NCI-H1105 treated with DMSO at 0.1 percent for 48 hours (cell line): ENCODE results near the gene WDR4.
"Not testable (repeated sequence)": the region's sequence is repeated elsewhere in the genome, so short reads cannot be mapped to it uniquely, and the experiment has no call there.

Experiments used
- DNase-seq: peaks from one replicate; lab custom pipeline; 2025; lab: John Stamatoyannopoulos, UW

Gene WDR4, protein sequence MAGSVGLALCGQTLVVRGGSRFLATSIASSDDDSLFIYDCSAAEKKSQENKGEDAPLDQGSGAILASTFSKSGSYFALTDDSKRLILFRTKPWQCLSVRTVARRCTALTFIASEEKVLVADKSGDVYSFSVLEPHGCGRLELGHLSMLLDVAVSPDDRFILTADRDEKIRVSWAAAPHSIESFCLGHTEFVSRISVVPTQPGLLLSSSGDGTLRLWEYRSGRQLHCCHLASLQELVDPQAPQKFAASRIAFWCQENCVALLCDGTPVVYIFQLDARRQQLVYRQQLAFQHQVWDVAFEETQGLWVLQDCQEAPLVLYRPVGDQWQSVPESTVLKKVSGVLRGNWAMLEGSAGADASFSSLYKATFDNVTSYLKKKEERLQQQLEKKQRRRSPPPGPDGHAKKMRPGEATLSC

DNA sequence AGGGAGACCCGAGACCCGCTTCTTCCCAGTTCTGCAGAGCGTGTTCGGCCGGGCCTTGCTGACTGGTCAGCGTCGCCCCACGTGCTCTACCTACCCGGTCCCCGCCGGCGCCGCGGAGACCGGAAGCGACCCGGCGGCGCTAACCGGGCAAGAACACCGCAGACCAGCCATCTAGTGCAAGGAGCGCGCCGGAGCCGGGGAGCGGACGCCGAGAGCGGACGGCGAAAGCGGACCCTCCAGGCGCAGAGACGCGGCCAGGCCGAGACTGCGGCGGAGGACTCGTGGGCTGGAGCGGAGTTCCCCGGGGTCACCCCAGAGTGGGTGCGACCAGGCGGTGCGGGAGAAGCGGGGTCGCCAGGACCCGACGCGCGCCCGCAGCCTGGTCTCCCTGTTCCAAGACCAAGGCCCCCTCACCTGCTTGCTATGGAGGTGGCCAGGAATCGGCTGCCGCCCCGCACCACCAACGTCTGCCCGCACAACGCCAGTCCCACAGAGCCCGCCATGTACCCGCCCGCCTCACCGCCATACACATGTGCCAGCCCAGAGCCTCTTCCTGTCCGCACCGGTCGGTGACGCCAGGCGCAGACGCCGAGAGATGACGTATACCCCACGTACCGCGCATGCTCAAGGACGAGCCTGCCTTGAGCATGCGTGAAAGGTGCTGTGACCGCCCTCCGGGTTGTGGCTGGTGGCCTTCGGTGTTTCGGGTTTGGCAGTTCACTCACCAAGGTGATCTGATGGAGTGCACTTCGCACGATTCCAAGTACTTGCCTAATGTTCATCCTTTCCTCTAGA, at the start of gene WDR4:
WDR4 (minus strand) TSS at position 547 of the 795 bp plus-strand sequence; CDS start at position 503, 44 bp downstream.
- DNase-seq: peak; percentile 94

DNA sequence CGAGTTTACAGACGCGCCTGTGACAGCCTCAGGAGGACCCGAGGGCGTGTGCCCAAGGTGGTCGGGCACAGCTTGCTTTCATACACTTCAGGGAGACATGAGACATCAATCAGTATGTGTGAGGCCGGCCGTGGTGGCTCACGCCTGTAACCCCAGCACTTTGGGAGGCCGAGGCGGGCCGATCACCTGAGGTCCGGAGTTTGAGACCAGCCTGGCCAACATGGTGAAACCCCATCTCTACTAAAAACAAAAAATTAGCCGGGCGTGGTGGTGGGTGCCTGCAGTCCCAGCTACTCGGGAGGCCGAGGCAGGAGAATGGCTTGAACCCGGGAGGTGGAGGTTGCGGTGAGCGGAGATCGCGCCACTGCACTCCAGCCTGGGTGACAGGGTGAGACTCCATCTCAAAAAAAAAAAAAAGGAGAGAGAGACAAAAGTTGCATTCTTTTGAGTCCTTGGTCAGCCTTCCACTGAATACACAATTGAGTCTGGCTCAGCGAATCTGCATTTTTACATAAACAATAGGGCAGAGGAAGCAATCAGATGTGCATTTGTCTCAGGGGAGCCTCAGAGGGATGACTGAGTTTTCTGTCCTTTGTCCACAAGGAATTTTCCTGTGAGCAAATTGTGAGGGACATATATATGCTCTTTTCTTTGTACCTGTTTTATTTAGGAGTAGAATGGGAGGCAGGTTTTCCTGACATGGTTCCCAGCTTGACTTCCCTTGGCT, 48.3 kb upstream of the WDR4 start:
- DNase-seq: not testable (repeated sequence)

DNA sequence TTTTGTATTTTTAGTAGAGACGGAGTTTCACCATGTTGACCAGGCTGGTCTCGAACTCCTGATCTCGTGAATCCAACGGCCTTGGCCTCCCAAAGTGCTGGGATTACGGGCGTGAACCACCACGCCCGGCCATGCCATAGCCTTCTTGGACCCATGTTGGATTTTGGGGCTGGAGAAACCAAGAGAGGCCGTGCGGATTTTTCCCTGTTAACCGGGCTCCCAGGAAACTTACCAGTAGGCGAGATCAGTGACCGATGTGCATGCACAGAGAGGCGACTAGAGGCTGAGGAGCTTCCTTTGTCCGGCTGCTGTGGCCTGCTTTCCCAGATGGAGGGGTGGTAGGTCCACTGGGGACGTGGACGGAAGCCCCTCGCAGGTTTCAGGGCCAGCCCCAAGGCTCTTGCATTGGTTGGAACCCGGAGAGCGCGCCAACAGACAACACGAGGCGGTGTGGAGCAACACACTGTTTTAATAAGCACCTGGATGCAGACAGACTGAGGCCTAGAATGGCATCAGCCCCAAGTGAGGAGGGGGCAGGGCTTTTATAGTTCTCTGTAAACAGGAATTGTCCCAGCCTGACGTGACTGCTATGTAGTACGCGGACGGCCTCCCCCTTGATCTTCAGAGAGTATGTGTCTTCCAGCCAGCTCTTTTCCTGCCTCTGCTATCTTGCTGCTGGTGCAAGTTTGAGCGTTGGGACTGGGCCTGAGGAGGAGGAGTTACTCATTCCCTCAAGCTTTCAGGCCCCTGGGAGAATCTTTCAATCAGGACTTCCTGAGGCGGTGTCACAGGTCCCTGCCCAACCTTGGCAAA, 46.0 kb upstream of the WDR4 start, which contains the start of gene ERVH48-1:
ERVH48-1 (minus strand) TSS at position 517 of the 813 bp plus-strand sequence. CDS start 6,624 bp downstream, outside the sequence.
- DNase-seq: no peak

DNA sequence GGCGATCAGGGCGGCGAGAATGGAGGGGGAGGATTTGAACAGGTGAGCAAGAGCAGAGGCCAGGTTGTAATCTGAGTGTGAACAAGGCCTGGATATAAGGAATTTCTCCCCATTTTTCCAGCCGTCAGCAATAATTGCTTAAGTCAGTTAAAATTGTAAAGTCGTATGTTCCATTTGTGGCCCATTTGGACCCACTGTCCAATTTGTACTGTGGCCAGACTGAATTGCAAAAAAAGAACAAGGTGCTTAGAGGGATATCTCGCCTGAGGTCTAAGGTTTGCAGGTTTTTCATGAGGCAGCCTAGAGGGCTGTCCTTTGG, 45.1 kb upstream of the WDR4 start:
- DNase-seq: no peak

DNA sequence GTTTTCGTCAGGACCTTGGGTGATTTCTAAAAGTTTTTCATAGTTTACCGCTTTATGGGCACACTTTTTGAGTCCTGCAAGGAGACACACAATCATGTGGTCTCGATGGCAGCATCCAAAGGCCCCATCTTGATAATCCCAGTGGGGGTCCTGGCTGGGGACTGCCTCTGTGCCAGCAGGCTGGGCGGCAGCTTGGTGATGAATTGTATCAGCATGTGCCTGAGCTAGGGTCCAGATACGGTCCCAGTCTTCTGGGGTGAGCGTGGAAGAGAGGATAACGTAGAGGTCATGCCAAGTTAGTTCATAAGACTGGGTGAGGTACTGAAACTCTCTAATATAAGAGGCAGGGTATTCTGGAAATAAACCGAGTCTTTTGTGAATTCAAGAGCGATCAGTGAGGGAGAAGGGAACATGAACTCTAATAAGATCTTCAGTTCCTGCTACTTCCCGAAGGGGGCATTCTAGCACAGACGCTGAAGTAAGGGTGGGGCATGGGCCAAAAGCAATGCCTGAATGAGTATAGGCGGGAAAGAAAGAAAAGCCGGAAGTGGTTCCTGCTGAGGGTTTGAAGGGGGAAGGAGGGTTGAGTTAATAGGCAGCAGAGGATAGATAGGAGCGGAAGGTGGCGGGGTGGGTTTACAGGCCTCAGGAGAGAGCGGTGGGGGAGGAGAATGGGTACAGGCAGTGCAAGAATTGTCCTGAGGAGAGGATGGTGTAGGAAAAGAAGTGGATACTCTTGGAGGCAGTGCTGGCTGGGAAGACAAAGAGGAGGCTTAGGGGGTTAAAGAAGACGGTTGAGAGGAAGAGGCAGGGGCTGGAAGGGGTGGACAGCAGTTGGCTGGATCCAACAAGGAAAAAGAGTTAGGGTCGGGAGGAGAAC, 44.5 kb upstream of the WDR4 start:
- peak; percentile 85 for DNase-seq

DNA sequence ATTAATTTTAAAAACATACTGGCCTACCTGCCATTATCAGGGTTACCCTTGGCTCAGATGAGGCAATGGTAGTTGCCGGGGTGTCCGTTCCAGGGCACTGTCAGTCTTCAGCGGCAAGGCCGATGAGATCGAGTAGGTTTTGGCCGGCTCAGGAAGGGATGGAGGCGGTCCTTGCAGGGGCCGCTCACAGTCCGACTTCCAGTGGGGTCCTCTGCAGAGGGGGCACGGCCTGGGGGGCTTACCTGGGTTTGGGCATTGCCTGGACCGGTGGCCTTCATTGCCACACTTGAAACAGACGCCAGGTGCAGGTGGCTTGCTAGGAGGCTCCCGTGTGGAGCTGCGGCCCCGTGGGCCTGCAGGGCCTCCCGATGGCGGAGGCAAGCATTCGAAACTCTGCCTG, 43.6 kb upstream of the WDR4 start:
- no peak for DNase-seq

DNA sequence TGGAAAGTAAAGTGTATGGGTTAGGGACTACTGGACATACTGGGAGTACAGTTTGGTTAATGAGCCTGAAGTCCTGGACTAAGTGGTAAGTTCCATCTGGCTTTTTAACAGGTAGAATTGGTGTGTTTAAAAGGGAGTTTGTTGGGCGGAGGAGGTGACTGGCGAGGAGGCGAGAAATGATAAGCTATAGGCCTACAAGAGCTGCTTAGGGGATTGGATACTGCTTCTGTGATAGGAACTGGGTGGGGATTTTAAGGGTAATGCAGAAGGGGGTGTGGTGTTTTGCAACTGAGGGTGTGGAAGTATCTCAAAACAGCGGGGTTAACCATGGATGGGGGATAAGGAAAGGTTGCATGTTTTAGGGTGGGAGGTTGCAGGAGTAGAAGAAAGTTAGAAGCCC, 42.6 kb upstream of the WDR4 start:
- no peak for DNase-seq

DNA sequence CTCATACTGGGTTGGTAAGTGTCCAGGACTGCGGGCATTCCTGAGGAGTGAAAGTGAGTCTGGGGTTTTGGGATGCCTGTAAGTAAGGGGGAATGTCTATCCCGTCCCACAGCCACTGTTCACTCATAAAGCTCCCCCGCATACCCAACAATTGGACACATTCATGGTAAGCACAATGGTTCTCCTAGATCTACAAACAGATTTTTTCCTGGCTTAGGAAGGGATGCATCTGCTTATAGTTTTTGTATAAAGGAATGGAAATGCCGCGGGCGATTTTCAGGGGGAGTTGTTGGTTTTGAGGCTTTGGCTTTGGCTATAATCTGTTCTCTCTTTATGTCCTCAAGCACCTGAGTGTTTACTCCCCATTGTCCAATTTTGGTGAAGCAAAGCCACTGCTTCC, 39.0 kb upstream of the WDR4 start:
- DNase-seq: no peak

DNA sequence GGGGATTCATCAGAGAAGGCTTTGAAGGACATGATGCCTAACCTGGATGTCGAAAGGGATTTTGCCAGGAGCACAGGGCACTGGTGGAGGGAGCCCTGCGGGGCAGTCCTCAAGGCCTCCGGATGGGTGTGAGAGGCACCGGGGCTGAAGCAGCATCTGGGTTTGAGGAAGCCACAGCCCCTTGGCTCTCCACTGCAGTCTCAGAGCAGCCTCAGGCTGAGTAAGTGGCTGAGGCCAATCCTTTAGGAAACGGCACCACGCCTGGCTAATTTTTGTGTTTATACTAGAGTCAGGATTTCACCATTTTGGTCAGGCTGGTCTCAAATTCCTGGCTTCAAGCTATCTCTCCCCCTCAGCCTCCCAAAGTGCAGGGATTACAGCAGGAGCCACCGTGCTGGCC, 34.1 kb upstream of the WDR4 start:
- DNase-seq: no peak

DNA sequence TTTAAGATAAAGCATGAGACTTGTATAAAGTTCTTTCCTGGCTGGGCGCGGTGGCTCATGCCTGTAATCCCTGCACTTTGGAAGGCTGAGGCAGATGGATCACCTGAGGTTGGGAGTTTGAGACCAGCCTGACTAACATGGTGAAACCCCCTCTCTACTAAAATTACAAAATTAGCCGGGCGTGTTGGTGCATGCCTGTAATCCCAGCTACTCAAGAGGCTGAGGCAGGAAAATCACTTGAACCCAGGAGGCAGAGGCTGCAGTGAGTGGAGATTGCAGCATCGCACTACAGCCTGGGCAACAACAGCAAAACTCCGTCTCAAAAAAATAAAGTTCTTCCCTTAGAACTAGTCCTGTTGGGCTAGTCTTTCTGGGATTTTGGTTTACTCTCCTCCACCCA, 32.6 kb upstream of the WDR4 start:
- not testable (repeated sequence) for DNase-seq

DNA sequence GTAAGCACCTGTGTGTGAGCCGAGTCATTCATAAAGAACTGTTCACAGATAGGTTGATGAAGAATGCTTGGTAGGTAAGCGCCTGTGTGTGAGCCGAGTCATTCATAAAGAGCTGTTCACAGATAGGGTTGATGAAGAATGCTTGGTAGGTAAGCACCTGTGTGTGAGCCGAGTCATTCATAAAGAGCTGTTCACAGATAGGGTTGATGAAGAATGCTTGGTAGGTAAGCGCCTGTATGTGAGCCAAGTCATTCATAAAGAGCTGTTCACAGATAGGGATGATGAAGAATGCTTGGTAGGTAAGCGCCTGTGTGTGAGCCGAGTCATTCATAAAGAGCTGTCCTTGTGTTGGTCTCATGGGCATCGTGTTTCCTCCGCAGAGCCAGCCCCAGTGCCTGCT, 29.1 kb upstream of the WDR4 start:
- DNase-seq: not testable (repeated sequence)

DNA sequence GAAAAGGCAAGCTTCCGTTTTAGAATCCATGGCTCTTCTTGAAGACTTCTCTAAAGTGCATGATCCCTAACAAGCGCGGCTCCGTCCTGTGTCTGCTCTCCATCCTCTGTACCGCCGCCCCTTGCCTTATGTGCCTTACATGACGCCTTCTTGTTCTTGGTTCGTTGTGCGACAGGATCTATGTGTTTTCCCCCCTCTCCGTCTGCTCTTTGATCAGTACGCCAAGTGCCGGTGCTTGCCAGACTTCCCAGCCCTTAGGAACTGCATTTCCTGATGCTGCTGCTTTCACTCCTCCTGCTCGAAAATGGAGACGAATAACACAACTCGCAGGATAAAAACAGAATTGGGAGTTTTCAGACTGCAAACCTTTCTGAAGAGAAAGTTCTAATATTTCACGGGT, 26.9 kb upstream of the WDR4 start:
- no peak for DNase-seq

DNA sequence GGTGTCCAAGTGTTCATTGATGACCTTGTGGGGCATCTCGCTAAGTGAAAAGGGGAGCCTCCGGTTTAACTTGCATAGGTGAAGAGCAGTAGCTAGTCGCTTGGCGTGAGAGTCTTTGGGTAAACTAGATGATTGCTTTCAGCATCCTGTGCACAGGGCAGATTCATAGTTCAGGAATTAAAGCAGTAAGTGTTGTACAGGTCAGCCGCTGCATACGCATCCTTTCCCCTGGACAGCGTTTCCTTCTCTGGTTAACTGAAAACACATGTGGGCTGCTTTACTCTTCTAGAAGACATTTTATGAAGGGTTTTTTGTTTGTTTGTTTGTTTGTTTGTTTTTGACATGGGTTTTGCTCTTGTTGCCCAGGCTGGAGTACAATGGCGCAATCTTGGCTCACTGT, 25.9 kb upstream of the WDR4 start:
- no peak for DNase-seq

DNA sequence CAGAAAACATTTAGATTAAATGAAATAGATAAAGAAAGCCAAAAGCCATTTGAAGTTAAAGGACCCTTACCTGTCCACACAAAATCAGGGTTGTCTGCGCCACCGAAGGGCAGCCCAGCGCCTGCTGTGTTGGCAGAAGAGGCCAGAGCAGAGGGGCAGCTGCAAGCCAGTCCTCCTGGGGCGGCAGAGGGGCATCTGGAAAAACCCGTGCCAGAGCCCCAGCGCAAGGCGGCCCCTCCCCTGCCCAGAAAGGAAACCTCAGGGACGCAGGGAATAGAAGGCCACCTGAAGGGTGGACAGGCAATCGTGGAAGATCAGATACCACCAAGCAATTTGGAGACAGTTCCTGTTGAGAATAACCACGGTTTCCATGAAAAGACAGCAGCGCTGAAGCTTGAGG, 24.5 kb upstream of the WDR4 start:
- no peak for DNase-seq

DNA sequence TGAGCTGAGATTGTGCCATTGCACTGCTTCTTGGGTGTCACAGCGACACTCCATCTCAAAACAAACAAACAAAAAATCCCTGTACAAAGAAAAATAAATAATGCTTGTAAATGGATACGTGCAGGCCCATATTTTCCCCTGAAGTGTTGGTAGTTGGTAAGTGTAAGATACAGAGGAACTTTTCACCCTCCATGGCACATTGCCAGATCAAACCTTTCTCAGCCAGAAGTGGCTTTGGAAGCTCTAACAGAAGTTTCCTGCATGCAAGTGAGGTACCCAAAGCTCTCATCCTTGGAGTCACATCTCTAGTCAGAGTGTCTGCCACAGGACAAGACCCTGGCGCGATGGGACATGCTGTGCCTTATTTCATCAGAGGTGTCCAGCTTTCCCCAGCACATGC, 21.1 kb upstream of the WDR4 start:
- no peak for DNase-seq

DNA sequence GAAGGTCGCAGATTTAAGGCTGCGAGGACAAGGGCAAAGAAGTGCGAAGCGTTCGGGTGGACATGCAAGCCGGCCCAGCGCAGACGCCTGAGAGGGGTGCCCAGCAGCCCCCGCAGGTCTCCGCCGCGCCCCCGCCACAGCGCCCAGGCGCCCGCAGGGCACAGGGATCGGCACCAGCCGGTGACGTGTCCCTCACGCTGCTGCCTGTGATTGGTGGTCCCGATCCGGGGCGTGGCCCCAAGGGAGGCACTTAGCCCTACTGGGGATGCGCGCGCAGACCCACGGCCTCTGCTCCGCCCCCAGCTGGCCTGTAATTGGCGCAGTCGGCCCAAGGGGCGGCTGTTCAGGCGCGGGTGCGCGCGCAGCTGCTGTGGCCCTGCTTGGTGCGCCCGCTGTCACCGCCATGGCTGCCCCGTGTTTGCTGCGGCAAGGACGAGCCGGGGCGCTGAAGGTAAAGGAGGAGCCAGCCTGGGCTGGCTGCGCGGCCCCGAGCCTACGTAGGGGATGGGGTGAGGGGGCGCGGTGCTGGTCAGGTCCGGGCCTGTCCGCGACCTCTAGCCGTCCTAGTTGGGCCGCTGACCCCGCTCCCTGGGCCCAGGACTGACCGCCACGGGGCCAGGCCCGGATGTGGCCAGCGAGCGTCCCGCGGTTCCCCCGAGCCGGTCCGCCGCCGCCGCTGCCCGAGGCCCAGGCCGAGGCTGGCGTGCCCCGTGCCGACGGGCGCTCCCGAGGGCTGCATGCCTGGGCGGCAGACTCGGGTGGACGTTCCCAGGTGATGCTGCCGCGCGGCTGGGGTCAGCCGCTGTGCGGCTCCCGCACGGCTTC, 13.8 kb upstream of the WDR4 start, which contains the start of gene NDUFV3:
NDUFV3 (plus strand) TSS at position 379 of the 825 bp plus-strand sequence; CDS start at position 404, 25 bp downstream.
- DNase-seq: peak; percentile 99

DNA sequence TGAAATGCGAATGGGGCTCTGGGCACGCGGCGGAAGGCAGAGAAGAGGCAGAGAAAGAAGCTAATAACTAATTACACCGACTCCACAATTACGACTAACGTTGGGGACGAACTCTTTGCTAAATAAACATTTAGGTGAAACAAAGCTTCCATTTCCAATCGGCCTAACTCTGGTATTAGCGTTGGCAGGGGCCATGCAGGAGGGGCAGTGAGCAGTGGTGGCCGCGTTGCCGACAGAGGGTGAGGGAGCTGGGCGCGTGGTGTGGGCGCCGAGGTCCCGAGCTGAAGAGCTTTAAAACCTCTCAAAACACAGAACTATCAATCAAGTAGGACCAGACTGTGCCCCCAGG, 13.2 kb upstream of the WDR4 start:
- DNase-seq: no peak

DNA sequence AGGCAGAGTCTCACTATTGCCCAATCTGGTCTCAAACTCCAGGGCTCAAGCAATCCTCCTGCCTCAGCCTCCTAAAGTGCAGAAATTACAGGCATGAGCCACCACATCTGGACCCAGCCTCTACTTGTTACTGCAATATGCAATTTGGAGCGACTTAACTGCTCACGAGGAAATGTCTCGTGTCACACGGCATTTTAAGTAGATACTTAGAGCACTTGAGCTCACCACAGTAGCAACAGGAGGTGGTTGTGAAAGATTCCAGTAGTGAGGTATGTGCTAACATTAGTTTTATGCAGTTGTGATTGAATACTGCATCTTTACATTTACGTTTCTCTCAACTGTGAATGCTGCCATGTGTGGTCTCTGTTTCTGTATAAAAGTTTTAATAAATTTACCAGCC, 8.0 kb upstream of the WDR4 start:
- DNase-seq: no peak

DNA sequence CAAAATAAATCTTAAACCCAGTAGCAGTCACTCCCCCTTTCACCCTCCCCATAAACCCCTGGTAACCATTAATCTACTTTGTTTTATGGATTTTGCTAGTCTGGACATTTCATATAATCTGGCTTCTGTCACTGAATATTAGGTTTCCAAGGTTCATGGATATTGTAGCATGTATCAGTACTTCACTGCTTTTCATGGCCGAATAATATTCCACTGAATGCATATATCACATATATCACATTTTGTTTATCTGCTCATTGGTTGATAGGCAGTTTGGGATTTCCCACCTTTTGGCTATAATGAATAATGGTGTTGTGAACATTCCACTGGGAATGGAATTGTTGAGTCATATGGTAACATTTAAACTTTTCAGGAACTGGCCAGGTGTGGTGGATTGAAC, 4.6 kb upstream of the WDR4 start:
- DNase-seq: no peak

DNA sequence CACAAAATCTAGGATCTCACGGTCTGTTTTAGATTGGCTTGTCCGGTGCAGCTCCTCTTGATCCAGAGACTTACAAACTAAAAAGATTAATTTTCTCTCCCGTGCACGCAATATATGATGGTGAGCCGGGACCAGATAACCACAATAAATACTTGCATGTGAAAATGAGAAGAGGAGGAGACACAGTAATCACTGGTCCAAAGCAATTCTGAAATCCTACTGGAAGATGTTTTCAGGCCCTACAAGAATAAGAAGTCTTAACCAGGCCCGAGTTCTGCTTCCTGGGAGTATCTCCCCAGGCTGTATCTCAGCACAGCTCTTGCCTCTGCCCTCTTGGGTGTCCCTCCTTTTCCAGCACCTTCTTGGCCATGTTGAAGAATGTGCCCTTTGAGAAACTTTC, 1.0 kb upstream of the WDR4 start:
- DNase-seq: no peak
